Left renal pelvis (tissue), 4 donors: ENCODE data around the gene PTGER3. TPM values are rescaled to one million over a fixed set of nuclear protein-coding genes. Genes with fewer than 3 reads are reported as not detected.
"Not testable (repeated sequence)": the region's sequence is repeated elsewhere in the genome, so short reads cannot be mapped to it uniquely, and the experiment has no call there.

Source experiments
- DNase-seq, 4 donors: peaks; one replicate each; pipeline ENCODE4 v3.0.0-alpha.2; 2013; ENCODE audit warnings: low read depth in 4 of 4, low spot score in 3 of 4
- polyA plus RNA-seq, 4 donors: library from polyadenylated mRNA; unstranded; fragments of 120-200 nt; gene quantifications; one replicate each; pipeline ENCODE4 v1.2.1, GENCODE V29; 2013; ENCODE audit not compliant: insufficient read length in 4 of 4

Gene PTGER3
- polyA plus RNA-seq, 4 donors = 25.0 to 64.4 (median 47.1) TPM

DNA sequence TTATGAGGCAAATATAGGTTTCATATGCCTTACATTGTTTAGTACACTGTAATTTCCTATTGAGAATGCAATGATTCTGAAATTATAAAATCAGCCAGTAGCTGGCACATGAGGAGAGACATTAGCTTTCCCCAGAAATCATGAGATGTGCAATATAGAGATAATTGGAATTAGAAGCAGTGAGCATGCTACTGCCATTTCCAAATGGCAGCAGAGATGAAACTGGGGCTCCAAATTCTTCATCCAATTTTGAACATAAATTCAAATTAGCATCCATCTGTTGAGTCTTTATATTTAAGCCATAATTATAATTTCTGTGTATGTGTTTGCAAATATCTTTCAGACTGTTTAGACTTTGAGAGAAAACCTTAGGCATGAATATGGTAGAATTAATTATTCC, 28.8 kb downstream of the PTGER3 start:
- no peak for DNase-seq

- no peak for DNase-seq
Measured at GRCh38 chr1:71015745-71016144, 31.9 kb downstream of the PTGER3 start.

- DNase-seq = no peak
Measured at GRCh38 chr1:71014178-71014579, 33.4 kb downstream of the PTGER3 start.

DNA sequence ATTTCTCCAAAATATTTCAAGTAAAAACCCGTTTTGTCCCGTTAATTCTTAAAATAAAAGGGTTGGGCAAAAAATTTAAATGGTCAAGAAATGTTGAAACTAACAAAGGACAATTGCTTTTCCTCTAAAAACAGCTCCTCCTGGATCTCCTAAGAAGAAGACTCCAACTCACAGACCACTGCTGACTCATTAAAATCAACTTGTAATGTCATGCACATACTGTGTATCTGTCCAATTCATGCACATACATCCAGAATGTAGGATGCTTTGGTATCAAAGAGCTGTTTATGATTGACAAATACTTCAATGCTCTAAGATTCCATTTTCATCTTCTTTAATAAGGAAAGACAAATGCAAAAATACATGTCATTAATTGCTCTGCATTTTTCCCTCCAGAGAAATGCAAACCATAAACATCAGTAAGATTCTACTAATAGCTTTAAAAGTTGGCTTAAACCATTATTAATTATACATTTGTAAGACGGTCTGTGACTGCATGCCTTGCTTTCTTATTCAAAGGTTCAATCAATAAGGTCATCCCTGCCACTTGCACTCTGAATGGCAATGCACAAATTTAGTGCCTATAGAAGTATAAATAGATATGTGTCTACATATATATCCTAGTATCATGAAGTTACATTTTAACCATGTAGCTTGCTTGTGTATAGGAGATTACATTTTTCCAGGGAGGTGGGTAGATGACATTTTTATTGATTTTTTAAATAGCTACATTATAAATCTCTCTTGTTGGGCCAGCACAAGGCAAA, 44.7 kb downstream of the PTGER3 start:
- no peak for DNase-seq

DNA sequence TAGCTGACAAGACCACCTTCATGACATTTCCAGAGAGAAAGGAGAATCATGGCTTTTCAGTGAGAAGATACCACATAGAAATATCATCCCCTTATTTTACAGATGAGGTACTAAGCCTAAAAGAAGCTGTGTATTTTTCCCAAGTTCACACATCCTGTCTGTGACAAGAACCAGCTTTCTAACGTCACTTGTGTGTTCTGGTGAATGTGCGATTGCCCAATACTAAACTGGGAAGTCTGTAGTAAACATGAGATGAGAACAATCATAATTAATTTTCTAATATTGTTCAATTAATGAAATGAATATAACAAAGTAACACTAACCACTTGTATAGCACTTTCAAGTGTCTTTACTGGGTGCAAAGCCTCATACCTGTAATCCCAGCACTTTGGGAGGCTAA, 46.0 kb downstream of the PTGER3 start:
- DNase-seq = no peak

GRCh38 chr1:70997793-70998192, 49.8 kb downstream of the PTGER3 start:
- no peak for DNase-seq

DNA sequence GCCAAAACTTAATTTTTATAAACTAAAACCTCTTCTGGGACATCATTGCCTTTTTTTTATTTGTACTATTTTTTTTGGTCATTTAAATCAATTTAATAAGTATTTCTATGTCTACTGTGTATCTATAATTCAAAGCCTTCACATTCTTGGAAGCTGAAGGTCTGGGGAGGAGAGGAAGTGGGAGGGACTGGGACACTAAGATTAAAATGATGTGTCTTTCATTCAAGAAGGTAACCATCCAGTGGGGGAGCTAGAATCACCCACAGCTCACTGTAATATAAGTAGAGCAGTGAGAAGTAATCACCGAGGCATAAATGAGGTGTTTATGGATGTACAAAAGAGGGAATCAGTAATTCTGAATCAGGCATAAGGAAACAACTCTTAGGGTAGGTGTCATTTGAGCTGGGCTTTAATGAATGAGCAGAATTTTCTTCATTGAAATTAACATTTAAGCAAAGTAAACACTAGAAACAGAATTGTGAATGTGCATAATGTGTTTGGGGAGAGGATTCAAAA, 52.8 kb downstream of the PTGER3 start:
- no peak for DNase-seq

DNA sequence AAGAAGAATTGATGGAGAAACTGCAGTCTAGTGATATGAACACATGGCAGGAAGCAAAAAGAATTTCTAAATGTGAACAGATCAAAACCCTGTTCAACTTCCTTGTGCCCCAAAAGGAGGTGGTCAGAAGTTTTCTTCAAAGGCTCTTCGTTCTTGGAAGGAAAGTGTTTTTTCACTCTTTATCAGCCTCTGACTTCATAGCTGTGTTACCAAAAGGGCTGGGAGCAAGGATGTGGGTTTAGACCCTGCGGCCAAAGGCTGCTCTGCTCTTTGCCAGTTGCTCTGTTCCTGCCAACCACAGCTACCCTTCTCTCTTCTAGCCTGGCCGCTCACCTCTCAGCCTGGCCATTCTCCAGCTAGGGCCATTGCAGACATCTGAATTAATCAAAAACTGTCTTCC, 53.8 kb downstream of the PTGER3 start:
- no peak for DNase-seq

- no peak for DNase-seq
Measured at GRCh38 chr1:70992521-70992920, 55.1 kb downstream of the PTGER3 start.

DNA sequence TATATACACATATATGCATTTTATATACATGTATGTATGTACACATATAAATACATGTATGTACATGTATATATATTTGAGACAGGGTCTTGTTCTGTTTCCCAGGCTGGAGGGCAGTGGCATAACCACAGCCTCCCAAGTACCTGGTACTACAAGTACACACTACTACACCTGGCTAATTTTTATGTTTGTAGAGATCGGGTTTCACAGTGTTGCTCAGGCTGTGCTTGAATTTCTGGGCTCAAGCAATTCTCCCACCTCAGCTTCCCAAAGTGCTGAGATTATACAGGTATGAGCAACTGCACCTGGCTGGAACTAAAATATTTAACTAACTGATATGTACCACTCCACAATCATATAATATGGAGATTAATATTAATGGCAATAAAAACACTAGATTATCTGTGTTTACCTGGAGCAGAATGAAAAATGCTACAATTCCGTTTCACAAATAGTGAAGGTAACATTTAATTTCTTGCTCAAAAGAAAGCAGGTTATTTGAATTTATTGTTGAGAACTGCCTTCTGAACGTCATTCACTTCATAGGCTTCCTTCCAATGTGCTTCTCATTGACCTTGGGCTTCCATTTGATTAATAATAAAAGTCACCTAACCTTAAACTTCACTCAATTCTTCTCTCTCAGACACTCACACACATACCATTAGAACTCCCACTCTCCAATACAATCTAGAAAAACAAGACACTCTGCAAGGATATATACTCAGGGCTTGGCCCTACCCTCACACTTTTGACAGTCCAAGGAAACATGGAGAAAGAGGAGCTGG, 57.0 kb downstream of the PTGER3 start:
- peak in 2 of 4 donors; percentile 11 to 12 for DNase-seq

- no peak for DNase-seq
Measured at GRCh38 chr1:70987497-70987896, 60.1 kb downstream of the PTGER3 start.

DNA sequence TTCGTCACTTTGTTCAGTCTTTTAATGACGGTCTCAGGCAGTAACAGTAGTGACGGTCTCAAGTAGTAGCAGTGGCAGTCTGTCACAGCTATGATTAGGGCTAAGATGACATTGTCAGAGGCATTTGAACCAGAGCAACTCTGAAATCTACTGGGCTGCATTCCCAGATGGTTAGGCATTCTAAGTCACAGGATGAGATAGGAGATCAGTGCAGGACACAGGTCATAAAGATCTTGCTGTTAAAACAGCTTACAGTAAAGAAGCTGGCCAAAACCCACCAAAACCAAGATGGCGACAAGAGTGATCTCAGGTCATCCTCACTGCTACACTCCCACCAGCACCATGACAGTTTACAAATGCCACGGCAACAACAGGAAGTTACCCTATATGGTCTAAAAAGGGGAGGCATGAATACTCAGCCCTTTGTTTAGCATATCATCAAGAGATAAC, 61.8 kb downstream of the PTGER3 start:
- DNase-seq = not testable (repeated sequence)

- DNase-seq = not testable (repeated sequence)
Measured at GRCh38 chr1:70985278-70985677, 62.3 kb downstream of the PTGER3 start.

- DNase-seq = no peak
Measured at GRCh38 chr1:70980361-70980760, 67.3 kb downstream of the PTGER3 start.

DNA sequence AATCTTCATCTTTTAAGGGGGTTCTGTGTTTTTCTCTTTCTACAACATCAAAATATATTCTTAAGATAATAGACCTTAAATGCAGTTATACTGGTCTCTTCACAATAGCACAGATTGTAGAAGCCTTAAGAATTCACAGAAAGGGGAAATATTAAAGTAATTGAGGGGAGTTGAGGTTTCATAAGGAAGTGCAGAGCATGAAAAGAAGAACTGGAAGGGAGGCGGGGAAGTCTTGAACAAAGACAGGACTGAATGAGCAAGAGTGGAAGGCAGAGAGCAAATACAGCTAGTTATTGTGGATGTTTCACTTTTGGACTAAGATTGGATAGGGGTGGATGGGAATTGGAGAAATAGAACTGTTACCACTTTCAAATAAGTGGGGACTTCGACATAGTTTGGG, 67.7 kb downstream of the PTGER3 start:
- no peak for DNase-seq

GRCh38 chr1:70979313-70979712, 68.3 kb downstream of the PTGER3 start:
- DNase-seq = no peak

DNA sequence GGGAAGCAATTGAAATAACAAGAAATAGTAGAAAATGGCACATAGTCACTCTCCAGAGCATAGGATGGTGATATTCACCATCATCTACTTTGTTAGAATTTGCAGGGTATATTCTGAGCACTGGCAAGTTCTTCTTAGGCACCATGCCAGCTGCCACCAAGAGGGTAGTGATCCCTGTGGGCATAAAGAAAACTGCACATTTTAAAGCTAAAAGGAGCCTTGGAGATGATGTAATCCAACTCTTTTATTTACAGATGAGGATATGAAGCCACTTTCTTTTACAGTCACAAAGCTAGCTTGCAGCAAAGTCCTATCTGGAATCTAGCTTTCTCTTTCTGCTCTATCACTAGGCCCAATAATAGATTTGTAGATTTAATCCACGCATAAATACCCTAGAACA, 69.0 kb downstream of the PTGER3 start:
- no peak for DNase-seq

DNA sequence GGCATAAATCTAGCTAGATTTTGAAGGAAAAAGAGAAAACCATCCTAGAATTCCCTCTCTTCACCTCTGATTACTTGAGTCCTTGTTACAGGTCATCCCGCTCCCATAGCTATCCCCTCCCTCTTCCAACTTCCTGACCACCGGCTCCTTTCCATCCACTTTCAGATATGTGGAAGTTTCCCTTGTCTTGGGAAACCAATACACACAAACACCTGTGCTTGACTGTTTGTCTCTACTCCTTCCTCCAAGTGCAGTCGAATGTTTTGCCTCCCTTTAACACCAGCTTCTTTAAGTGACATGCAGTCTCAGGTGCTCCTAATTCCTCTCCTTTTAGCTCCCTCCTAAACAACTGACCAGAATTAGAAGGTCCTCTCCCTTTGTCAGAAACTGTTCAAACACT, 70.0 kb downstream of the PTGER3 start:
- DNase-seq = no peak

- no peak for DNase-seq
Measured at GRCh38 chr1:70977041-70977440, 70.6 kb downstream of the PTGER3 start.

GRCh38 chr1:70973754-70974153, 73.9 kb downstream of the PTGER3 start:
- DNase-seq = no peak

DNA sequence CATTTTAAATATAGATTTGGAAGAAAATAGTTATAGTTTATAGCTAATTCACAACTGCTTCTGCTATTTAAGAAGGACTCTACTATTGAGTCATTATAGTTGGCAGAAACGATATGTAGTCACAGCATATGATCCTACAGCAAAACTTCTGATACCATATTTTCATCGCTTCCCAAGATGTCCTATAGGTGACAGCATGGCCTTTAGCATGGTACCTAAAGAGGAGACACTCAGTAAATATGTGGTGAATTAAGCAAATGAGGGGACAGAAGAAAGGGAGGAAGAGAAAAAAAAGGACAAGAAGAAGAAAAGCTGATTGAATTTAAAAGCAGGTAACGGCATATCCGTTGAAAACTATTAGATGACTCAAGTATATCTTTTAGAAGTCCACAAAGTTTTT, 77.2 kb downstream of the PTGER3 start:
- no peak for DNase-seq
